ENCODE measurements around the gene SPATS1. TPM values are rescaled to one million over a fixed set of nuclear protein-coding genes. Genes with fewer than 3 reads are reported as not detected.

The SPATS1 gene
- total and polyA plus RNA-seq, 2 of the 13 experiments (the other 11 are each of a cell fraction or from before 2014, with no cell fraction given) = not detected

GRCh38 chr6:44352259-44352658 is 9.8 kb downstream of the SPATS1 start:
- CTCF ChIA-PET (ENCODE audit: low intra/inter-chr PET ratio, low total read pairs) = no interaction called here

GRCh38 chr6:44353336-44353735 is 10.9 kb downstream of the SPATS1 start:
- Histone ChIP-seq H3K27me3 (ENCODE audit: control insufficient read depth in 1 of 2, insufficient read depth in 2 of 2, low read length in 2 of 2) (peaks cover 0 to 3% of the 10 kb centered on the region in 2 experiments; a peak in 1 of 5 replicates), H3K79me2 (ENCODE audit: insufficient read depth, low read length) (no peaks in the 10 kb centered on the region), H3K4me2 (ENCODE audit: low read depth, low read length) (no peak overlapping the region), H3K4me3 (replicated peaks in 1 of 3; ENCODE audit: insufficient read depth in 1 of 3, low read depth in 2 of 3, low read length in 3 of 3) (no peak overlapping the region), H4K20me1 (ENCODE audit: insufficient read depth, low read length) (no peaks in the 10 kb centered on the region), H3K9ac (ENCODE audit: insufficient read depth, low read depth, low read length) (no peak overlapping the region), H3K36me3 (replicated peaks in 1 of 2; ENCODE audit: control insufficient read depth in 1 of 2, insufficient read depth in 2 of 2, low read length in 2 of 2) (no peaks in the 10 kb centered on the region), H3K27ac (ENCODE audit: extremely low read length, insufficient read depth, low read length) (no peak overlapping the region), H3K4me1 (ENCODE audit: insufficient read depth, low read length) (peaks cover 11% of the 10 kb centered on the region), H2AFZ (ENCODE audit: low read length) (no peak overlapping the region), H3K9me3 (ENCODE audit: low read length) (no peaks in the 10 kb centered on the region)
- intact Hi-C loops (cut with micrococcal nuclease; ENCODE audit: unreplicated experiment) = no loop called here
- ATAC-seq (no peak), DNase-seq (ENCODE audit: low spot score) (no peak), FAIRE-seq (peak; percentile 55)
- ChIA-PET POLR2A (no interaction called here), CTCF (ENCODE audit: low intra/inter-chr PET ratio, low total read pairs) (no interaction called here)
- BruUV-seq (replicated peaks) = no TSS peak
- WGBS (ENCODE audit: low lambda C conversion rate) = 1% methylated on average over 2 of the region's 2 CpGs
- in situ Hi-C loops (cut with HindIII; ENCODE audit: extremely low pct_ligation_motif_present, low pct_unique_long_range_greater_than_20kb) = no loop called here
- TF ChIP-seq ZMYM4 (CRISPR knock-in tag; IDR thresholded peaks at IDR 0.05) (no peak), RNF219 (CRISPR knock-in tag; IDR thresholded peaks at IDR 0.05) (no peak), ZNF329 (CRISPR knock-in tag; IDR thresholded peaks at IDR 0.05; ENCODE audit: low read depth) (no peak), ZNF510 (CRISPR knock-in tag; IDR thresholded peaks at IDR 0.05; ENCODE audit: low read depth) (no peak), ZNF367 (CRISPR knock-in tag; IDR thresholded peaks at IDR 0.05; ENCODE audit: borderline replicate concordance) (no peak), ZNF138 (CRISPR knock-in tag; IDR thresholded peaks at IDR 0.05; ENCODE audit: low read depth) (no peak), MYC (CRISPR knock-in tag; IDR thresholded peaks at IDR 0.05; ENCODE audit: borderline replicate concordance) (no peak), ZNF501 (CRISPR knock-in tag; IDR thresholded peaks at IDR 0.05) (no peak), ZNF614 (CRISPR knock-in tag; IDR thresholded peaks at IDR 0.05; ENCODE audit: borderline replicate concordance) (no peak), UBTF (CRISPR knock-in tag; IDR thresholded peaks at IDR 0.05) (no peak)

More at GRCh38 chr6:44352259-44352658, 9.8 kb downstream of the SPATS1 start:
- WGBS (ENCODE audit: low lambda C conversion rate) = 26% methylated on average over 4 of the region's 4 CpGs
- Histone ChIP-seq H3K4me2 (ENCODE audit: low read depth, low read length) (no peak overlapping the region), H3K9me3 (ENCODE audit: low read length) (no peaks in the 10 kb centered on the region), H3K9ac (ENCODE audit: insufficient read depth, low read depth, low read length) (no peak overlapping the region), H3K4me3 (replicated peaks in 1 of 3; ENCODE audit: insufficient read depth in 1 of 3, low read depth in 2 of 3, low read length in 3 of 3) (no peak overlapping the region), H3K27ac (ENCODE audit: extremely low read length, insufficient read depth, low read length) (no peak overlapping the region), H2AFZ (ENCODE audit: low read length) (no peak overlapping the region), H3K79me2 (ENCODE audit: insufficient read depth, low read length) (no peaks in the 10 kb centered on the region), H4K20me1 (ENCODE audit: insufficient read depth, low read length) (no peaks in the 10 kb centered on the region), H3K4me1 (ENCODE audit: insufficient read depth, low read length) (peaks cover 11% of the 10 kb centered on the region), H3K36me3 (replicated peaks in 1 of 2; ENCODE audit: control insufficient read depth in 1 of 2, insufficient read depth in 2 of 2, low read length in 2 of 2) (no peaks in the 10 kb centered on the region), H3K27me3 (ENCODE audit: control insufficient read depth in 1 of 2, insufficient read depth in 2 of 2, low read length in 2 of 2) (peaks cover 0 to 3% of the 10 kb centered on the region in 2 experiments; a peak in 1 of 5 replicates)
- intact Hi-C loops (cut with micrococcal nuclease; ENCODE audit: unreplicated experiment) = no loop called here
- no peak for DNase-seq (ENCODE audit: low spot score)
- no peak for ATAC-seq
- TF ChIP-seq ZNF629 (CRISPR knock-in tag; conservative IDR thresholded peaks at IDR 0.05) = peak; percentile 82
- no peak for TF ChIP-seq NBN (conservative IDR thresholded peaks at IDR 0.05)
- no peak for TF ChIP-seq BRD4 (CRISPR knock-in tag; IDR thresholded peaks at IDR 0.05)
- peak; percentile 67; the same call in 1 of the 2 replicates for TF ChIP-seq ZMYM3 (CRISPR knock-in tag; IDR thresholded peaks at IDR 0.05)
- no peak for TF ChIP-seq ETV5 (CRISPR knock-in tag; IDR thresholded peaks at IDR 0.05; ENCODE audit: borderline replicate concordance)
- in situ Hi-C loops (cut with HindIII; ENCODE audit: extremely low pct_ligation_motif_present, low pct_unique_long_range_greater_than_20kb) = no loop called here
- FAIRE-seq = no peak
- no TSS peak for BruUV-seq (replicated peaks)
- POLR2A ChIA-PET = no interaction called here

All from HepG2 (cell line).